SKM-1 treated with dmso at 0.1 percent for 144 hours (cell line): ENCODE data around the gene PLSCR5.

Experiments used
- DNase-seq: peaks from one replicate; lab custom pipeline; 2025; ENCODE audit not compliant: unreplicated experiment; lab: John Stamatoyannopoulos, UW

The PLSCR5 gene

GRCh38 chr3:146605106-146605505 is at the start of gene PLSCR5:
TSS of gene PLSCR5 (minus strand) at chr3:146605346. CDS start at chr3:146605212, 134 bp downstream.
- no peak for DNase-seq

- DNase-seq, result no peak
Measured at GRCh38 chr3:146653978-146654377, 48.8 kb upstream of the PLSCR5 start.

GRCh38 chr3:146650691-146651442 is 45.7 kb upstream of the PLSCR5 start:
- DNase-seq, result no peak

GRCh38 chr3:146646261-146646660 is 41.1 kb upstream of the PLSCR5 start:
- DNase-seq, result peak; percentile 79

- peak; percentile 44 for DNase-seq
Measured at GRCh38 chr3:146640955-146641867, 36.1 kb upstream of the PLSCR5 start.

GRCh38 chr3:146640361-146640760 is 35.2 kb upstream of the PLSCR5 start:
- DNase-seq, result no peak

GRCh38 chr3:146638718-146639117 is 33.6 kb upstream of the PLSCR5 start:
- peak; percentile 21 for DNase-seq

GRCh38 chr3:146637871-146638270 is 32.7 kb upstream of the PLSCR5 start:
- no peak for DNase-seq

GRCh38 chr3:146636881-146637280 is 31.7 kb upstream of the PLSCR5 start:
- no peak for DNase-seq

- DNase-seq, result no peak
Measured at GRCh38 chr3:146634346-146634745, 29.2 kb upstream of the PLSCR5 start.

- no peak for DNase-seq
Measured at GRCh38 chr3:146628671-146629070, 23.5 kb upstream of the PLSCR5 start.

GRCh38 chr3:146626403-146627122 is 21.4 kb upstream of the PLSCR5 start:
- DNase-seq, result no peak

GRCh38 chr3:146625186-146625775 is 20.1 kb upstream of the PLSCR5 start:
- no peak for DNase-seq

- DNase-seq, result no peak
Measured at GRCh38 chr3:146621723-146622122, 16.6 kb upstream of the PLSCR5 start.

- DNase-seq, result no peak
Measured at GRCh38 chr3:146612015-146612414, 6.9 kb upstream of the PLSCR5 start.

GRCh38 chr3:146611096-146611495 is 6.0 kb upstream of the PLSCR5 start:
- DNase-seq, result no peak

GRCh38 chr3:146598535-146598934 is 6.6 kb downstream of the PLSCR5 start:
- DNase-seq, result no peak

- no peak for DNase-seq
Measured at GRCh38 chr3:146594843-146595482, 10.2 kb downstream of the PLSCR5 start.

GRCh38 chr3:146593776-146594175 is 11.4 kb downstream of the PLSCR5 start:
- no peak for DNase-seq

- no peak for DNase-seq
Measured at GRCh38 chr3:146590521-146590920, 14.6 kb downstream of the PLSCR5 start.
